Transverse colon (tissue), 4 donors: ENCODE data around the gene GALNT9. TPM values are rescaled to one million over a fixed set of nuclear protein-coding genes. Genes with fewer than 3 reads are reported as not detected.

Source experiments
- DNase-seq: peaks from one replicate; pipeline ENCODE4 v3.0.0-alpha.2; 2019
- H3K27ac ChIP-seq, 4 donors: fragments of 200-600 bp; sonication (generic); 2 replicates each; pipeline ENCODE4 v1.5.1; 2016 to 2018; ENCODE audit warnings: inconsistent platforms in 4 of 4
- H3K27me3 ChIP-seq: fragments of 200-600 bp; sonication (generic); 2 replicates; pipeline ENCODE4 v1.5.1; 2017; ENCODE audit warnings: inconsistent platforms
- H3K36me3 ChIP-seq, 4 donors: fragments of 200-600 bp; sonication (generic); 2 replicates each; pipeline ENCODE4 v1.5.1; 2017 to 2019; ENCODE audit warnings: inconsistent platforms in 4 of 4
- H3K4me1 ChIP-seq, 4 donors: fragments of 200-600 bp; sonication (generic); 2 replicates each; pipeline ENCODE4 v1.5.1; 2017 to 2020; ENCODE audit warnings: inconsistent platforms in 4 of 4
- H3K4me3 ChIP-seq, 4 donors: fragments of 200-600 bp; sonication (generic); 1 replicate in 1 of 4; 2 replicates in 3 of 4; pipeline versions ENCODE4 v1.5.1 to v1.6.1; 2017 to 2019; ENCODE audit warnings: inconsistent platforms in 4 of 4
- H3K9me3 ChIP-seq, 2 donors: fragments of 200-600 bp; sonication (generic); 2 replicates each; pipeline ENCODE4 v1.5.1; 2017 to 2019; ENCODE audit warnings: inconsistent platforms in 2 of 2
- CTCF ChIP-seq, 5 experiments: fragments of 200-600 bp in 3 of 5; fragments of 450-650 bp in 2 of 5; sonication (generic) in 3 of 5; IDR thresholded peaks; 1 replicate in 2 of 5; 2 replicates in 3 of 5; pipeline ENCODE4 v1.5.1; 2016 to 2017; ENCODE audit warnings: antibody characterized with exemption in 5 of 5, inconsistent platforms in 3 of 5, mild to moderate bottlenecking in 2 of 5, moderate library complexity in 1 of 5
- EP300 ChIP-seq: sonication (generic); formaldehyde crosslinking; IDR thresholded peaks from one replicate; pipeline ENCODE4 v1.6.1; 2017; ENCODE audit warnings: antibody characterized with exemption, low read depth
- POLR2A ChIP-seq: fragments of 450-650 bp; IDR thresholded peaks from one replicate; pipeline ENCODE4 v1.6.1; 2016; ENCODE audit warnings: antibody characterized with exemption, mild to moderate bottlenecking, moderate library complexity
- POLR2AphosphoS5 ChIP-seq, 3 donors: sonication (generic); formaldehyde crosslinking; IDR thresholded peaks; one replicate each; pipeline ENCODE4 v1.6.1; 2016; ENCODE audit warnings: antibody characterized with exemption in 3 of 3
- WGBS, 2 donors: methylation state at CpG; one replicate each; pipeline ENCODE4 v1.1.5; 2018; ENCODE audit warnings: low coverage in 1 of 2; 5-methylcytosine and 5-hydroxymethylcytosine counted together
- in situ Hi-C, 4 donors: fragments of 200-750 bp; cut with MboI; loops; one replicate each; pipeline versions ENCODE4 v1.15.0 to v1.15.1; 2017; ENCODE audit warnings: low sequenced_read_pairs in 3 of 4, low pct_ligation_motif_present in 1 of 4, low pct_unique_long_range_greater_than_20kb in 1 of 4
- intact Hi-C: fragments of 100-400 bp; cut with DNase I; formaldehyde crosslinking; loops from one replicate; pipeline ENCODE4 v1.15.1; 2023; ENCODE audit warnings: low total_unique reads
- total RNA-seq, 4 donors: library from RNA; depleted of rRNA; stranded (reverse); fragments of >200 nt; gene quantifications; one replicate each; pipeline ENCODE4 v1.1.0, GENCODE V29; 2016

GALNT9 gene
- total RNA-seq, 4 donors from 2014 or later = 0.82 to 4.5 TPM; not detected in 2

GRCh38 chr12:132290203-132290540, 39.2 kb downstream of the GALNT9 start:
- no peak for TF ChIP-seq POLR2A
- no peak for TF ChIP-seq POLR2AphosphoS5 (IDR thresholded peaks at IDR 0.05)
- no peak for TF ChIP-seq EP300
- TF ChIP-seq CTCF (IDR thresholded peaks at IDR 0.05) = no peak
- intact Hi-C loops (no loop called here), in situ Hi-C loops (no loop called here)
- H3K27me3 ChIP-seq = peaks cover 17% of the 10 kb centered on the region
- WGBS, 2 donors = 97% methylated on average over 12 of the region's 12 CpGs; no CpG with 5 or more reads in 1 of the 2 donors
- no peaks in the 10 kb centered on the region for H3K36me3 ChIP-seq
- H3K4me3 ChIP-seq = no peak overlapping the region
- H3K27ac ChIP-seq = no peak overlapping the region
- DNase-seq = no peak
- no peaks in the 10 kb centered on the region for H3K9me3 ChIP-seq
- peaks cover 0 to 8% (median 5%) of the 10 kb centered on the region in 4 donors for H3K4me1 ChIP-seq

GRCh38 chr12:132289356-132290202, 39.8 kb downstream of the GALNT9 start:
- H3K27me3 ChIP-seq = peaks cover 19% of the 10 kb centered on the region
- H3K27ac ChIP-seq = no peak overlapping the region
- H3K36me3 ChIP-seq = no peaks in the 10 kb centered on the region
- 40 to 51% methylated on average over 1 to 16 of the region's 19 CpGs for WGBS, 2 donors
- intact Hi-C loops (no loop called here), in situ Hi-C loops (no loop called here)
- no peak overlapping the region for H3K4me3 ChIP-seq
- peaks cover 0 to 8% (median 5%) of the 10 kb centered on the region in 4 donors for H3K4me1 ChIP-seq
- no peak for DNase-seq
- TF ChIP-seq POLR2A = no peak
- TF ChIP-seq POLR2AphosphoS5 (IDR thresholded peaks at IDR 0.05) = no peak
- no peak for TF ChIP-seq CTCF (IDR thresholded peaks at IDR 0.05)
- no peak for TF ChIP-seq EP300
- H3K9me3 ChIP-seq = no peaks in the 10 kb centered on the region

- intact Hi-C loops (no loop called here), in situ Hi-C loops (no loop called here)
- no peaks in the 10 kb centered on the region for H3K36me3 ChIP-seq
- H3K9me3 ChIP-seq = no peaks in the 10 kb centered on the region
- H3K4me1 ChIP-seq = peaks cover 0 to 8% (median 5%) of the 10 kb centered on the region in 4 donors
- H3K27ac ChIP-seq = no peak overlapping the region
- H3K4me3 ChIP-seq = no peak overlapping the region
- peaks cover 14% of the 10 kb centered on the region for H3K27me3 ChIP-seq
- DNase-seq = no peak
- TF ChIP-seq POLR2AphosphoS5 (IDR thresholded peaks at IDR 0.05) (no peak), EP300 (no peak), POLR2A (no peak), CTCF (IDR thresholded peaks at IDR 0.05) (no peak)
- 79 to 88% methylated on average over 5 to 37 of the region's 37 CpGs for WGBS, 2 donors
These were observed 40.7 kb downstream of the GALNT9 start for GRCh38 chr12:132288516-132289215.

GRCh38 chr12:132287391-132288238, 41.8 kb downstream of the GALNT9 start:
- H3K36me3 ChIP-seq = no peaks in the 10 kb centered on the region
- no peaks in the 10 kb centered on the region for H3K9me3 ChIP-seq
- H3K27ac ChIP-seq = no peak overlapping the region
- peaks cover 0 to 8% (median 5%) of the 10 kb centered on the region in 4 donors for H3K4me1 ChIP-seq
- in situ Hi-C loops (no loop called here), intact Hi-C loops (no loop called here)
- DNase-seq = no peak
- TF ChIP-seq CTCF (IDR thresholded peaks at IDR 0.05) (no peak), POLR2A (no peak)
- no peak overlapping the region for H3K4me3 ChIP-seq
- peaks cover 17% of the 10 kb centered on the region for H3K27me3 ChIP-seq
- WGBS, 2 donors = 82 to 84% methylated on average over 6 to 33 of the region's 36 CpGs
